PFSK-1 (cell line): ENCODE results near the gene TMED4.

Source experiments
- POLR2AphosphoS5 ChIP-seq: IDR thresholded peaks from 2 replicates; pipeline ENCODE4 v1.6.1; 2012; ENCODE audit warnings: low read depth, mild to moderate bottlenecking, control low read depth, low read length, moderate library complexity
- REST ChIP-seq, 2 experiments: IDR thresholded peaks; 2 replicates each; pipeline versions ENCODE4 v1.6.1 to v1.8.0; 2011 to 2012; ENCODE audit warnings: low read depth in 2 of 2, low read length in 2 of 2, control low read depth in 1 of 2, inconsistent platforms in 1 of 2, mild to moderate bottlenecking in 1 of 2, moderate library complexity in 1 of 2; ENCODE audit not compliant: insufficient read depth in 1 of 2
- SIN3A ChIP-seq: IDR thresholded peaks from 2 replicates; pipeline ENCODE4 v1.6.1; 2012; ENCODE audit warnings: mild to moderate bottlenecking, low read length, moderate library complexity, borderline replicate concordance; ENCODE audit not compliant: insufficient read depth
- TAF1 ChIP-seq: IDR thresholded peaks from 2 replicates; pipeline ENCODE4 v1.6.1; 2012; ENCODE audit warnings: low read length, control low read depth, borderline replicate concordance; ENCODE audit not compliant: insufficient read depth

- TF ChIP-seq REST (IDR thresholded peaks at IDR 0.05; ENCODE audit: insufficient read depth in 1 of 2, low read depth in 2 of 2, low read length in 2 of 2) (no peak), POLR2AphosphoS5 (no peak), SIN3A (no peak), TAF1 (no peak)
Measured at GRCh38 chr7:44569959-44570358, 12.1 kb downstream of the TMED4 start.
